Effector memory CD4-positive, alpha-beta T cell (primary cell): ENCODE measurements around the gene DERL3.

Experiments used
- DNase-seq, 3 donors: peaks; one replicate each; pipeline ENCODE4 v3.0.0-alpha.2; 2020
- H3K27ac ChIP-seq: 2 replicates; pipeline ENCODE4 v1.7.0; 2013; ENCODE audit warnings: mild to moderate bottlenecking, low read length, moderate library complexity; ENCODE audit not compliant: insufficient read depth, poor library complexity, severe bottlenecking
- H3K27me3 ChIP-seq: replicated peaks from 2 replicates; pipeline ENCODE4 v1.7.0; 2013; ENCODE audit warnings: mild to moderate bottlenecking, low read length; ENCODE audit not compliant: insufficient read depth, control insufficient read depth, poor library complexity, severe bottlenecking
- H3K36me3 ChIP-seq: 2 replicates; pipeline ENCODE4 v1.7.0; 2013; ENCODE audit warnings: mild to moderate bottlenecking, low read length, moderate library complexity; ENCODE audit not compliant: control insufficient read depth, insufficient read depth
- H3K4me1 ChIP-seq: 2 replicates; pipeline ENCODE4 v1.7.0; 2013; ENCODE audit warnings: low read length, mild to moderate bottlenecking; ENCODE audit not compliant: control insufficient read depth, insufficient read depth, poor library complexity, severe bottlenecking
- H3K4me3 ChIP-seq: 2 replicates; pipeline ENCODE4 v1.7.0; 2013; ENCODE audit warnings: low read length, low read depth, mild to moderate bottlenecking; ENCODE audit not compliant: insufficient read depth, poor library complexity, severe bottlenecking
- H3K9me3 ChIP-seq: 2 replicates; pipeline ENCODE4 v1.7.0; 2013; ENCODE audit warnings: mild to moderate bottlenecking, low read length, moderate library complexity; ENCODE audit not compliant: control insufficient read depth

Gene DERL3

DNA sequence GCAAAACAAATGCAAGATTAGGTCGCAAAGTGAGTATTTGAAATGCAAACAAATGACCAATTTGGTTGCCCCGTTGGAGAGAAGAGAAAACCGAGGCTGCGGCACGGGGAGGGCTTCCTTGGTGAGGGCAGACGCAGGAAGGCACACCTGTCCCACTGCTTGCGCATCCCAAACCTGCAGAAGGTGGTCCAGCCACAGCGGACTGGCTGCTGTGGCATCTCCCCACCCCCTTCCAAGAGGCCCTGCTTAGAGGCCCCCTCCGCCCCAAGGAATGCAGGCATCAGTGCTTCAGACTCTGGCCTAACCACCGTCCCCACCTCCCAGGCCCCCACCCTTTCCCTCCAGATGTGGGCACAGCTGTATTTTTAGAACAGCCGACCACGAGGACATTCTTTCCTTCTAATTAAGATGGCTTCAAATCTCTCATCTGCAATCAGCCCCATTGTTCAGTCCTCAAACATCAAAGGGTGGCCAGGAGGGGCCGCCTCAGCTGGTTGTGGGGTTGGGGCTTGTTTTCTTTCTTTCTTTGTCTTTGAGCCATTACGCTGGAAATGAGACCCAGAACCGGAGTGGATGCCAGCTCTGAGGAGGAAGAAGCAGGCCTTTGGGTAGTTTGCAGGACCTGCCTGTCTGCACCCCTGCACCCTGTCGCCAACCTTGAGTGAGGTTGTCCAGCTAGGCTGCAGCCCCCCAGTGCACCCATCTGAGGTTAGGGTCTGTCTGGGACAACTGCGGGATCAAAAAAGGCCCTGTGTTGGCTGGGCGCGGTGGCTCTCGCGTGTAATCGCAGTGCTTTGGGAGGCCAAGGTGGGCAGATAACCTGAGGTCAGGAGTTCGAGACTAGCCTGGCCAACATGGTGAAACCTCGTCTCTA, 9.4 kb upstream of the DERL3 start:
- Histone ChIP-seq H3K9me3 (no peaks in the 10 kb centered on the region), H3K4me1 (peaks cover 3% of the 10 kb centered on the region), H3K27ac (no peak overlapping the region), H3K36me3 (no peaks in the 10 kb centered on the region), H3K27me3 (no peaks in the 10 kb centered on the region), H3K4me3 (no peak overlapping the region)
- no peak for DNase-seq

DNA sequence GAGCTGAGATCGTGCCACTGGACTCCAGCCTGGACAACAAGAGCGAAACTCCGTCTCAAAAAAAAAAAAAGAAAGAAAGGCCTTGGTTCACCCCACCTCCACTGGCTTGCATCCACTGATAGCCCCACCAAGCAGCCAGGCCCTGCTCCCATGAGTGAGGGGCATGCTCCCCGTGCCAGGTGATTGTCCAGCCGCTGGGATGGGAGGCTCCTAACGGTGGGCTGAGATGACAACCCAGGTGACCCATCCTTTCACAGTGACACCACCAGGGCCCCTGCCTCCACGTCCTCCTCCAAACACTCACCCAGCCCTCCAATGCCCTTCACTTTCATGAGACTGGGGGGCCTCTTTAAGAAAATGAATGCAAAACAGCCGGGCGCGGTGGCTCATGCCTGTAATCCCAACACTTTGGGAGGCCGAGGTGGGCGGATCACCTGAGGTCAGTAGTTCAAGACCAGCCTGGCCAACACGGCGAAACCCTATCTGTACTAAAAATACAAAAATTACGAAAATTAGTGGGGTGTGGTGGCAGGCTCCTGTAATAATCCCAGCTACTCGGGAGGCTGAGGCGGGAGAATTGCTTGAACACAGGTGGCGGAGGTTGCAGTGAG, 8.6 kb upstream of the DERL3 start:
- H3K4me1 ChIP-seq = peaks cover 3% of the 10 kb centered on the region

DNA sequence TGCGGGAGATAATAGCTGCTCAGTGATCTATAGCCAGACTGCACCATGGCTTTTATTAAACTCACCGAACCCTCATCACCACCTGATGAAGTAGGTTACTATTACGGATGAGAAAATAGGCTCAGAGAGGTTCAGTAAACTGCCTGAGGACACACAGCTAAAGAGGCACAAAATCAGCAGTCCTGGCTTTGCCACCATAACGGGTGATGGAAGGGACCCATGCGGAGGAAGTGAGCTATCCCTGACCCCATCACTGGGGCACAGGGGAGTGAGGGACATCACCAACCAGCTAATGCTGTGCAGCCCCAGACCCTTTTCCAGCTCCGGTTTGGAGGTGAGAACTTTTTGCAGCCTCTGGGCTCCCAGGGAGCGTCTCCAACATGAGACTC, 7.3 kb upstream of the DERL3 start:
- peaks cover 3% of the 10 kb centered on the region for H3K4me1 ChIP-seq

More for the DNA sequence above, 8.6 kb upstream of the DERL3 start:
- H3K9me3 ChIP-seq = no peaks in the 10 kb centered on the region
- H3K36me3 ChIP-seq = no peaks in the 10 kb centered on the region
- no peak overlapping the region for H3K27ac ChIP-seq
- H3K4me3 ChIP-seq = no peak overlapping the region
- H3K27me3 ChIP-seq = no peaks in the 10 kb centered on the region
- no peak for DNase-seq

DNA sequence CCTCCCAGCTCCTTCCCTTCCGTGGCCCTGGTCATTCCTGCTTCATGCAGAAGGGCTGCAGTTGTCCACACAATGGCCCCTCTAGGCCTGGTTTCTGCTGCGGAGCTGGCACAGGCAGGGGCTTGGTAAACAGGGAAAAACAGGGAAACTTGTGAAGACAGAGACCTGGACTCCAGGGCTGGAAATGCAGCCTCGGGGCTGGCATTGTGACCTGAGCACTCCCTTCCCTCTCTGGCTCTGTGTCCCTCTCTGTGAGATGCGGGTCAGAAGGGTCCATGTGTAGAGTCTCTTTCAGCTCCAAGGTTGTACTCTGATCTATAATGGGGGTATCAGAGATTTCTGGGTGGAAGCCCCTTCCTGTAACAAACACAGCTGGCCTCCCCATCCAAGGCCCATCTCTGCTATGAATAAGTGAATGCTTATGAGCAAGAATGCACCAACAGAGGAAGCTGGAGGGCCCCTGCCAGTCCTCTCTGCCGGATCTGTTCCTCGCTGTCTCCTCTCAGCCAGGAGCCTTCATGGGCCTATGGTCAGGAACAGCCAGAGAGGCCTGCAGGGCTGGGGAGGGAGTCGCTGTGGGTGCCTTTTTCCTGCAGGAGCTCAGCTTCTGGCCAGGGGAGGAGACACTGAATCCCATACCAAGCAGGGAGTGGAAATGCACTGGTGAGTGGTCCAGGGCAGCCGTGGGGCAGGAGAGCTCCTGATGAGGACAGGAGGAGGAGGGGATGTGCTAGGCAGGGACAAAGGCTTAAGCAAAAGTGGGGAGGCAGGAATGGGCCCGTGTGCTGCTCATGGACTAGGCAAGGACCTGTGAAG, 6.7 kb upstream of the DERL3 start:
- no peak overlapping the region for H3K4me3 ChIP-seq
- H3K9me3 ChIP-seq = no peaks in the 10 kb centered on the region
- no peak overlapping the region for H3K27ac ChIP-seq
- H3K27me3 ChIP-seq = no peaks in the 10 kb centered on the region
- no peak for DNase-seq
- no peaks in the 10 kb centered on the region for H3K36me3 ChIP-seq
- peaks cover 3% of the 10 kb centered on the region for H3K4me1 ChIP-seq

More for the DNA sequence above, 7.3 kb upstream of the DERL3 start:
- no peaks in the 10 kb centered on the region for H3K27me3 ChIP-seq
- H3K4me3 ChIP-seq = no peak overlapping the region
- H3K9me3 ChIP-seq = no peaks in the 10 kb centered on the region
- no peak for DNase-seq
- no peaks in the 10 kb centered on the region for H3K36me3 ChIP-seq
- H3K27ac ChIP-seq = no peak overlapping the region

DNA sequence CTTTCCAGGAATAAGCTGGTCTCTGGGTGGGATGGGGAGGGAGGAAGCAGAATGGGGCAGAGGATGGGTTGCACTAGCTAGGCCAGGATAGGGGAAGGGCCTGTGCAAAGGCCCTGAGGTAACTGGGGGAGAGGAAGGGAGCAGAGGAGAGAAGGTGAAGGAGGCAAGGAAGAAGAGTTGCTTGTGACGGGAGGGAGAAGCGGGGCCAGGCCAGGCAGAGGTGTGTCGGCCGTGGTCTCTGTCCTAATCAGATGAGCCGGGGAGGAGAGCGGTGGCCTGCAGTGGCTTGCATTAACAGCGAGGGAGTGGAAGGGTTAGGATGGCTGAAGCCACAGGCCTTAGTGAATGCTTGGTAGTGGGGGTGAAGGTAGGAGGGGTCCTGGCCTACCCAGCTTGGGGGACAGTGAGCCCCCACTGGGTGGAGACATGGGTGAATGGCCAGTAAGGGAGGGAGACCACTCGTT, 6.0 kb upstream of the DERL3 start:
- peaks cover 2% of the 10 kb centered on the region for H3K4me1 ChIP-seq
- no peak overlapping the region for H3K27ac ChIP-seq
- no peak for DNase-seq
- H3K27me3 ChIP-seq = no peaks in the 10 kb centered on the region
- H3K36me3 ChIP-seq = no peaks in the 10 kb centered on the region
- no peak overlapping the region for H3K4me3 ChIP-seq
- H3K9me3 ChIP-seq = no peaks in the 10 kb centered on the region

DNA sequence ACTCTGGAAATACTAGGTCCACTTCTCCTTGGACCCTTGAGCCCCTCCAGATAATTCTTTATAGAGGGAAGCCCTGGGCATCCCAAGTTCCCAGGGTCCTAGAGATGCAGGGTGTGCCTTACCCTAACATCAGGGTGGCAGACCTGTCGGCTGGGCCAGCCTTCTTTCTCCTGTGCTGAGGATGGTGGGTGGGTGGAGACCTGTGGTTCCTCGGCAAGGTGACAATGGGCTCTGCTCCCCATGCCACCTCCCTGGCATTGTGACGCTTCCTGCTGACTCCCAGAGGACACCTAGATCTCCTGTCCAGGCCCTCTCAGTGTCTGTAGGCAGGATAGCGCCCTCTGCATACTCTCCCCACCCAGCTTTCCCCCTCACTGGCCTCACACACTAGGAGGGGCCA, 3.8 kb upstream of the DERL3 start:
- no peaks in the 10 kb centered on the region for H3K27me3 ChIP-seq
- H3K9me3 ChIP-seq = no peaks in the 10 kb centered on the region
- H3K4me3 ChIP-seq = no peak overlapping the region
- no peaks in the 10 kb centered on the region for H3K36me3 ChIP-seq
- H3K27ac ChIP-seq = no peak overlapping the region
- peaks cover 8% of the 10 kb centered on the region for H3K4me1 ChIP-seq
- DNase-seq = no peak

DNA sequence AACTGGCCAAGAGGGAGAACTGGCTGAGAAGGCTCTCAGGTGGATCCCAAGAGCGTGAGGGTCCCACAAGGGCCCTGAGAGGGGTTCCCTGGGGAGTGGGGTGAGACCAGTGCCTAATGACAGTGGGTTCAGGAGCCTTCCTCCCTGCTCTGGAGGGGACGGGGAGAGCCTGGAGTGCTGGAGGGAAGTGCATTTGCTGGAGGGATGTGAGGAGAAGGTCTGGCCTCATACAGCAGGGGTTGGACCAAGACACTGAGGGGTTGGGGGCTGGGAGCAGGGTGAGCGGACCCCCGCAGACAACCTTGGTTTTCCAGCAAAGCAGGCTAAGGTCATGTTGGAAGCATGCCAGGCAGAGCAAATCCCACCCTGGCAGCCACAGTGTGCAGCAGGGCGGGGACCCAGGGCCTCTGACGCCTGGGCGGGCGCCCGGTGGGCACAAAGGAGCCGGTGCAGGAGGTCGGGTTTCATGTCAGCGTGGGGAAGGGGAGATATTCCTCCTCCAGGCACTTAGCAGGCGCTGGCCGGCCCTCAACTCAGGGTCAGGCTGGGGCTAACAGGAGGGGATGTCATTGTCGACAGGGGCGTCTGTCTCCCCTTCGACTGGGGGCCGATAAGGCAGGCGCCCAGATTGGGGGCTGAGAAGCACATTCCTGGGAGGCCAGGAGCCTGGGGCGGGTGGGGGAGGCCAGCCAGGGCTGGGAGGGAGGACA, 3.1 kb upstream of the DERL3 start:
- no peaks in the 10 kb centered on the region for H3K27me3 ChIP-seq
- H3K27ac ChIP-seq = no peak overlapping the region
- no peak overlapping the region for H3K4me3 ChIP-seq
- peaks cover 8% of the 10 kb centered on the region for H3K4me1 ChIP-seq
- H3K36me3 ChIP-seq = no peaks in the 10 kb centered on the region
- H3K9me3 ChIP-seq = no peaks in the 10 kb centered on the region
- no peak for DNase-seq

DNA sequence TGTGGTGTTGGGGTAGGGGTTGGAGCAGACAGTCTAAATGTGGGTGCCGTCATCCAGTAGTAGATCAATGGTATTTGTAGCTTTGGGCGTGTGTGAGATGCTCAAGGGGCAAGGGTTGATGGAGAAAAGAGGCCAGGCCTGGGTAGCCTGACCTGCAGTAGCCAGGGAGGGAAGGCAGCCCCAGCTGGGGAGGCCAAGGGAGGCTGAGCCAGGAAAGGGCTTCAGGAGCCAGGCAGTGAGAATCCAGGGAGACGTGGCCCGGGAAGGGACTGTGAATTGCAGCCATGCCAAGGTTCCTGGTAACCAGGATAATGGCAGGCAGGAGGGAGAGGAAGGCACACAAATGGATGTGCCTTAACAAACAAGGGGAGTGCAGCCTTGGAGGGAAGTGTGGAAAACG, 2.5 kb upstream of the DERL3 start:
- no peak for DNase-seq
- Histone ChIP-seq H3K9me3 (no peaks in the 10 kb centered on the region), H3K36me3 (no peaks in the 10 kb centered on the region), H3K27ac (no peak overlapping the region), H3K4me1 (peaks cover 8% of the 10 kb centered on the region), H3K27me3 (no peaks in the 10 kb centered on the region), H3K4me3 (no peak overlapping the region)

DNA sequence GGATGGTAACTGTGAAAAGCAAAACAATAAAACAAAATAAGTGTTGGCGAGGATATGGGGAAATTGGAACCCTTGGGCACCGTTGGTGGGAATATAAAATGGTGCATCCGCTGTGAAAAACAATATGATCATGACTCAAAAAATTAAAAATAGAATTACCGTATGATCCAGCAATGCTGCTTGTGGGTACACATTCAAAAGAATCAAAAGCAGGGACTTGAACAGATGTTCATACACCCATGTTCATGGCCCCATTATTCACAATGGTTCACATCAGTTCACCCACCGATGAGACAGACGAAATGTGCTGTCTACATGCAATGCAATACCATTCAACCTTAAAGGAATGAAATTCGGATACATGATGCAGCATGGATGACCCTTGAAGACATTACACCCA, 1.2 kb upstream of the DERL3 start:
- peaks cover 8% of the 10 kb centered on the region for H3K4me1 ChIP-seq

More for the DNA sequence above, 1.2 kb upstream of the DERL3 start:
- H3K27me3 ChIP-seq = no peaks in the 10 kb centered on the region
- DNase-seq = no peak
- H3K9me3 ChIP-seq = no peaks in the 10 kb centered on the region
- no peak overlapping the region for H3K4me3 ChIP-seq
- H3K27ac ChIP-seq = no peak overlapping the region
- peaks cover 2% of the 10 kb centered on the region for H3K36me3 ChIP-seq
